ENCODE results near the gene PRICKLE1. TPM values are rescaled to one million over a fixed set of nuclear protein-coding genes. Genes with fewer than 3 reads are reported as not detected.
"Not testable (repeated sequence)": the region's sequence is repeated elsewhere in the genome, so short reads cannot be mapped to it uniquely, and the experiment has no call there.

The PRICKLE1 gene
- total RNA-seq, 1 experiment from 2014 or later: 7.0 TPM

DNA sequence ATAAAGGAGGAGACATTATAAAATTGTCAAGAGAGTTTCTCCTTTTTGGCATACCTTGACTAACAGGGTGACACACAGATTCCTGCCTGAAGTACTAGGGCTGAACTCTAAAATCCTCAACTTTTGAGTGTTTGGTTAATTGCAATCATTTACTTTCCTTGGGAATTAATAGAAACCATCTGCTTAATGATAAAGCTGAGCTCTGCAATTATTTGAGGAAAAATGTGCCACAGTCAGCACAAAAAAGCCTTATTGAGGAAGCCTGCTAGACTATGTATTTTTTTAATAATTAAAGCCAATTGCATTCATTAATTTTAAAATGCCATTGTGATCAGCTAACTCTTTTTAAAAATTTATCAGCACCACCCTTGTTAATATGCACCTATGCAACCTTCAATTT lies 38.7 kb downstream of the PRICKLE1 start:
- no peaks in the 10 kb centered on the region for H3K27me3 ChIP-seq (ENCODE audit: insufficient read depth, low read depth)
- H4K20me1 ChIP-seq (ENCODE audit: insufficient read depth): no peaks in the 10 kb centered on the region
- no peaks in the 10 kb centered on the region for H3F3A ChIP-seq (ENCODE audit: insufficient read depth, low read depth)
- H3K9me2 ChIP-seq (ENCODE audit: insufficient read depth): no peaks in the 10 kb centered on the region
- intact Hi-C loops (cut with micrococcal nuclease; ENCODE audit: unreplicated experiment): no loop called here
- H3K27ac ChIP-seq: no peak overlapping the region
- no peak overlapping the region for H2AFZ ChIP-seq
- H3K4me2 ChIP-seq: no peak overlapping the region
- TF ChIP-seq, protein P1, sequence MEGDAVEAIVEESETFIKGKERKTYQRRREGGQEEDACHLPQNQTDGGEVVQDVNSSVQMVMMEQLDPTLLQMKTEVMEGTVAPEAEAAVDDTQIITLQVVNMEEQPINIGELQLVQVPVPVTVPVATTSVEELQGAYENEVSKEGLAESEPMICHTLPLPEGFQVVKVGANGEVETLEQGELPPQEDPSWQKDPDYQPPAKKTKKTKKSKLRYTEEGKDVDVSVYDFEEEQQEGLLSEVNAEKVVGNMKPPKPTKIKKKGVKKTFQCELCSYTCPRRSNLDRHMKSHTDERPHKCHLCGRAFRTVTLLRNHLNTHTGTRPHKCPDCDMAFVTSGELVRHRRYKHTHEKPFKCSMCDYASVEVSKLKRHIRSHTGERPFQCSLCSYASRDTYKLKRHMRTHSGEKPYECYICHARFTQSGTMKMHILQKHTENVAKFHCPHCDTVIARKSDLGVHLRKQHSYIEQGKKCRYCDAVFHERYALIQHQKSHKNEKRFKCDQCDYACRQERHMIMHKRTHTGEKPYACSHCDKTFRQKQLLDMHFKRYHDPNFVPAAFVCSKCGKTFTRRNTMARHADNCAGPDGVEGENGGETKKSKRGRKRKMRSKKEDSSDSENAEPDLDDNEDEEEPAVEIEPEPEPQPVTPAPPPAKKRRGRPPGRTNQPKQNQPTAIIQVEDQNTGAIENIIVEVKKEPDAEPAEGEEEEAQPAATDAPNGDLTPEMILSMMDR (conservative IDR thresholded peaks at IDR 0.05): no peak
- TF ChIP-seq EZH2 (IDR thresholded peaks at IDR 0.05; ENCODE audit: low read depth): no peak
- no peaks in the 10 kb centered on the region for H3K9me3 ChIP-seq (ENCODE audit: insufficient read depth, low read depth)
- no peak overlapping the region for H3K4me3 ChIP-seq
- CTCF ChIA-PET: no interaction called here
- no TSS peak for BruUV-seq (replicated peaks)
- DNase-seq: no peak
- POLR2A ChIA-PET (ENCODE audit: unreplicated experiment): interaction anchor here (0.7 kb wide), 1 partner anchor 67 kb away, joined by 3 read pairs; no protein-coding TSS in a partner anchor
- H3K79me2 ChIP-seq (ENCODE audit: low read depth): no peaks in the 10 kb centered on the region
- H3K36me3 ChIP-seq (ENCODE audit: low read depth): no peaks in the 10 kb centered on the region
- no peaks in the 10 kb centered on the region for H3K4me1 ChIP-seq (replicated peaks; ENCODE audit: insufficient read depth)

- no peak overlapping the region for H3K27ac ChIP-seq
- H3K9me2 ChIP-seq (ENCODE audit: insufficient read depth): no peaks in the 10 kb centered on the region
- H3K4me1 ChIP-seq (replicated peaks; ENCODE audit: insufficient read depth): no peaks in the 10 kb centered on the region
- TF ChIP-seq, protein P1 (conservative IDR thresholded peaks at IDR 0.05): no peak
- TF ChIP-seq EZH2 (IDR thresholded peaks at IDR 0.05; ENCODE audit: low read depth): no peak
- no TSS peak for BruUV-seq (replicated peaks)
- DNase-seq: no peak
- intact Hi-C loops (cut with micrococcal nuclease; ENCODE audit: unreplicated experiment): no loop called here
- no peaks in the 10 kb centered on the region for H4K20me1 ChIP-seq (ENCODE audit: insufficient read depth)
- POLR2A ChIA-PET (ENCODE audit: unreplicated experiment): no interaction called here
- H3K36me3 ChIP-seq (ENCODE audit: low read depth): no peaks in the 10 kb centered on the region
- H2AFZ ChIP-seq: no peak overlapping the region
- no peaks in the 10 kb centered on the region for H3K27me3 ChIP-seq (ENCODE audit: insufficient read depth, low read depth)
- no peaks in the 10 kb centered on the region for H3K79me2 ChIP-seq (ENCODE audit: low read depth)
- no peak overlapping the region for H3K4me2 ChIP-seq
- CTCF ChIA-PET: no interaction called here
- no peak overlapping the region for H3K4me3 ChIP-seq
- no peaks in the 10 kb centered on the region; the same call in 1 of the 2 replicates for H3F3A ChIP-seq (ENCODE audit: insufficient read depth, low read depth)
- H3K9me3 ChIP-seq (ENCODE audit: insufficient read depth, low read depth): no peaks in the 10 kb centered on the region
These were observed 42.8 kb downstream of the PRICKLE1 start for GRCh38 chr12:42546709-42547108.

- Histone ChIP-seq H3K9me2 (ENCODE audit: insufficient read depth) (no peaks in the 10 kb centered on the region), H3F3A (ENCODE audit: insufficient read depth, low read depth) (no peaks in the 10 kb centered on the region; the same call in 1 of the 2 replicates), H4K20me1 (ENCODE audit: insufficient read depth) (no peaks in the 10 kb centered on the region), H3K9me3 (ENCODE audit: insufficient read depth, low read depth) (no peaks in the 10 kb centered on the region), H3K27ac (no peak overlapping the region), H3K4me3 (no peak overlapping the region), H3K4me2 (no peak overlapping the region), H3K27me3 (ENCODE audit: insufficient read depth, low read depth) (no peaks in the 10 kb centered on the region), H2AFZ (no peak overlapping the region), H3K4me1 (replicated peaks; ENCODE audit: insufficient read depth) (no peaks in the 10 kb centered on the region), H3K79me2 (ENCODE audit: low read depth) (no peaks in the 10 kb centered on the region), H3K36me3 (ENCODE audit: low read depth) (no peaks in the 10 kb centered on the region)
- BruUV-seq (replicated peaks): no TSS peak
- TF ChIP-seq, protein P1 (conservative IDR thresholded peaks at IDR 0.05): no peak
- TF ChIP-seq EZH2 (IDR thresholded peaks at IDR 0.05; ENCODE audit: low read depth): no peak
- CTCF ChIA-PET: no interaction called here
- intact Hi-C loops (cut with micrococcal nuclease; ENCODE audit: unreplicated experiment): no loop called here
- POLR2A ChIA-PET (ENCODE audit: unreplicated experiment): interaction anchor here (0.7 kb wide), 1 partner anchor 153 kb away, joined by 3 read pairs; no protein-coding TSS in a partner anchor
- DNase-seq: no peak
These were observed 47.6 kb downstream of the PRICKLE1 start for GRCh38 chr12:42541965-42542364.

GRCh38 chr12:42541308-42541707 lies 48.2 kb downstream of the PRICKLE1 start:
- H3K4me1 ChIP-seq (replicated peaks; ENCODE audit: insufficient read depth); H4K20me1 ChIP-seq (ENCODE audit: insufficient read depth); H3K9me2 ChIP-seq (ENCODE audit: insufficient read depth); H3K36me3 ChIP-seq (ENCODE audit: low read depth); H2AFZ ChIP-seq; H3K4me2 ChIP-seq; H3K27me3 ChIP-seq (ENCODE audit: insufficient read depth, low read depth); POLR2A ChIA-PET (ENCODE audit: unreplicated experiment); H3K79me2 ChIP-seq (ENCODE audit: low read depth); H3K27ac ChIP-seq; H3K9me3 ChIP-seq (ENCODE audit: insufficient read depth, low read depth); DNase-seq; CTCF ChIA-PET; intact Hi-C loops (cut with micrococcal nuclease; ENCODE audit: unreplicated experiment); BruUV-seq (replicated peaks); H3K4me3 ChIP-seq; H3F3A ChIP-seq (ENCODE audit: insufficient read depth, low read depth): not testable (repeated sequence)

Measured in PC-9 (cell line).